WI38 (cell line): Measurements from ENCODE around the gene ESRRB.

Source experiments
- H3K4me3 ChIP-seq: 2 replicates; pipeline ENCODE4 v1.5.1; 2011; ENCODE audit warnings: low read depth, mild to moderate bottlenecking, control low read depth, low read length
- TF ChIP-seq, protein P1 (sequence below): IDR thresholded peaks from 2 replicates; pipeline ENCODE4 v1.5.1; 2012; ENCODE audit warnings: low read depth, mild to moderate bottlenecking, control low read depth, low read length

Gene ESRRB

GRCh38 chr14:76386944-76387782 lies 11.2 kb downstream of the ESRRB start:
- H3K4me3 ChIP-seq, result no peak overlapping the region
- TF ChIP-seq, protein P1, sequence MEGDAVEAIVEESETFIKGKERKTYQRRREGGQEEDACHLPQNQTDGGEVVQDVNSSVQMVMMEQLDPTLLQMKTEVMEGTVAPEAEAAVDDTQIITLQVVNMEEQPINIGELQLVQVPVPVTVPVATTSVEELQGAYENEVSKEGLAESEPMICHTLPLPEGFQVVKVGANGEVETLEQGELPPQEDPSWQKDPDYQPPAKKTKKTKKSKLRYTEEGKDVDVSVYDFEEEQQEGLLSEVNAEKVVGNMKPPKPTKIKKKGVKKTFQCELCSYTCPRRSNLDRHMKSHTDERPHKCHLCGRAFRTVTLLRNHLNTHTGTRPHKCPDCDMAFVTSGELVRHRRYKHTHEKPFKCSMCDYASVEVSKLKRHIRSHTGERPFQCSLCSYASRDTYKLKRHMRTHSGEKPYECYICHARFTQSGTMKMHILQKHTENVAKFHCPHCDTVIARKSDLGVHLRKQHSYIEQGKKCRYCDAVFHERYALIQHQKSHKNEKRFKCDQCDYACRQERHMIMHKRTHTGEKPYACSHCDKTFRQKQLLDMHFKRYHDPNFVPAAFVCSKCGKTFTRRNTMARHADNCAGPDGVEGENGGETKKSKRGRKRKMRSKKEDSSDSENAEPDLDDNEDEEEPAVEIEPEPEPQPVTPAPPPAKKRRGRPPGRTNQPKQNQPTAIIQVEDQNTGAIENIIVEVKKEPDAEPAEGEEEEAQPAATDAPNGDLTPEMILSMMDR, result peak; percentile 100

DNA sequence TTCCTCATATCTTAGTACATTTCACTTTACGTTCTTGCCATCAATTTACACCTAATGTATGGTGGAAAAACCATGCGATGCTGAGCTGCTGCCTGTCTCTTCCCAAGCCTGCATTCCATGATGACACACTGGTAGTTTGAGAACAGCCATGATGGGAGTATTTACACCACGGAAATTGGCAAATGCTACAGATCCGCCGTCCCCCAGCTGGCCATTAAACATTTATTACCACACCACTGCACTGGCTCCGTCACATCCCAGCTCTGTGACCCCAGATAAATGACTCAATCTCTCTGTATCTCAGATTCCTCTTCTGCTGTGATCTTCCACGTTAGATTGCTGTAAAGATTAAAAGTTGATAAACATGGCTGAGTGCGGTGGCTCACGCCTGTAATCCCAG lies 13.9 kb downstream of the ESRRB start:
- TF ChIP-seq, protein P1, result no peak
- no peak overlapping the region for H3K4me3 ChIP-seq

DNA sequence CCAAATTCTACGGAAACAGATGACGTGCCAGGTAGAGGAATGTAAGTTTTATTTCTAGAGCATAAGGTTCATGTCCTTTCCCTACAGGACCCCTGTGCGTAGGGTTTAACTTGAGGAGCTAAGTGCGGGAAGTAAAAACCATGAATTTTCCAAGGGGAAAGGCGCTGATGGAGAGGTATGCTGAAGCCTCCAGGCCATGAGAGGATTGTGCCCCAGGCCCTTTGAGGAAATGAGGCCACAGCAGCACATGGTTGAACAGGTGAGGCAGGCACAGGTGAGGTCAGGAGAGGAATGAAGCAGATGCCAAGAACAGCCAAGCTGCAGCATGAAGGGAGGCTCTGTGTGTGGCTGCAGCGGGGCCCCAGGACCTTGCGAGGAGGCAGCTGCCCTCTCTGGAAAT lies 14.7 kb downstream of the ESRRB start:
- H3K4me3 ChIP-seq, result no peak overlapping the region

DNA sequence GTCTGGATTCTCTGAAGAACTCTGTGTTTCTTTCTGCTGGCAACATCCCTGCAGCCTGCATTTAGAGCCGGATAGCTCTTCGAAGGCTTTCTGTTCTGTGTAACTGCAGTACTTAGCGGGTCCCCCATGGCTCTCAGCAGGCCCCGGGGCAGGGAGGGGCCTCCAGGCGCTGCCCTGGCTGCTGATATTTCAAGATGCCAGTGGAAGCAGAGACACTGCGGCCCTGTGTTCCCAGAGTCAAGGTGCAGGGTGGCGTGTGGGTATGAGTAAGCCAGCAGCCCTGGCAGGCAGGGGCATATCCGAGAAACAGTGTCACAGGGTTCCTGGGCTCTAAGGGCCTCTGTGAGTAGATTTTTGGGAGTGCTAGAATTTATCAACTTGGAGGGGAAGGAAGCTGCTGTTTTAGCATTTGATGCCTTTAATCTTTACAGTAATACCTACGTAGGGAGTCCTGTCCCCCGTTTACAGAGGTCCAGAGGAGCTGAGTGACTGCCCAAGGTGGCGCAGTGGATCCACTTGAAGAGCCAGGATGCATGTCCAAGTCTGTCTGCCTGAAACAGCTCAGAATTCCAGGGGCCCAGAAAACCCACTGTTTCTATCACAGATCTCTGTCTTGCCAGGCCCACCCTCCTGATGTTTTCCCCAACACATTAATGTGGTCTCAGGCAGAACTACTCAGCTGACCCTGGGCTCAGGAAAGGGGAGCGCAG lies 16.2 kb downstream of the ESRRB start:
- H3K4me3 ChIP-seq, result no peak overlapping the region
- TF ChIP-seq, protein P1, result no peak

More for the DNA sequence above, 14.7 kb downstream of the ESRRB start:
- TF ChIP-seq, protein P1, result no peak

DNA sequence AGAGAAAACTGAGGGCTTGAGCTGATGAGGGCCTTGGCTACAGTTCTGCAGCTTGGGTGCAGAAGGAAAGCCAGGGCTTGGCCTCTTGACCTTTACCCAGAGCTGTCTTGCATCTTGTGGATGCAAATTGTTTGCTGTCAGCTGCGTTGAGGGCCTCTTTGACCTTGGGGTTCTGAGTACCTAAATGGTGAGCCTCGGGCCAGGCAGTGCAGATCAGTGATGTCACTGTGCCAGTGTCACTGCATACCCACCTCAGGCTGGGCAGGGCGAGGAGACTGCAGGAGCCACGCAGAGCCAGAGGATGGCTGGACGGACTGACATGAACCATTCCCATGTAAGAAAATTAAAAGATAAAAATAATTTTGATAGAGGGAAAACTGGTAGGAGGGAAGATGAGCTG lies 18.6 kb downstream of the ESRRB start:
- TF ChIP-seq, protein P1, result no peak
- no peak overlapping the region for H3K4me3 ChIP-seq

DNA sequence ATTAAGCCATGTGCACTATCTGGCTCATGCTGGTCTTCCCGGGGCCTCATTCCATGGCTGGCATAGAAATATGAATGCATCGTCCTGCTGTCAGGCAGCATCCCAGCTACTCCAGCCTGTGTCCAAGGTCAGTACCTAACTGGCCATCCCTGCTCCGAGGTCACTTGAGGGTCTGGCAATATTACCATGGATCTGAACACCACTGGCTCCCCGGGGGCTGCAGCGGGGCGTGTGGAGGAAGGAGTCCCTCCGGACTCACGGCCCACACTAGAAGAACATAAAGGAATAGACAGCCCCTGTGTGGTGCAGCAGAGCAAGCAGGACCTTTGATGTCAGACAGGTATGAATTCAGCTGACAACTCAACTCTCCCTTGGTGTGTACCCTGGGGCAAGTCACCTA lies 19.2 kb downstream of the ESRRB start:
- TF ChIP-seq, protein P1, result no peak
- H3K4me3 ChIP-seq, result no peak overlapping the region

GRCh38 chr14:76396714-76397187 lies 20.8 kb downstream of the ESRRB start:
- H3K4me3 ChIP-seq, result no peak overlapping the region
- TF ChIP-seq, protein P1, result no peak
